ENCODE measurements around the gene PYM1. TPM values are rescaled to one million over a fixed set of nuclear protein-coding genes. Genes with fewer than 3 reads are reported as not detected.
"Not testable (repeated sequence)": the region's sequence is repeated elsewhere in the genome, so short reads cannot be mapped to it uniquely, and the experiment has no call there.

Gene PYM1
- total RNA-seq, 6 experiments from 2014 or later, result 16.5 to 36.4 (median 20.9) TPM

DNA sequence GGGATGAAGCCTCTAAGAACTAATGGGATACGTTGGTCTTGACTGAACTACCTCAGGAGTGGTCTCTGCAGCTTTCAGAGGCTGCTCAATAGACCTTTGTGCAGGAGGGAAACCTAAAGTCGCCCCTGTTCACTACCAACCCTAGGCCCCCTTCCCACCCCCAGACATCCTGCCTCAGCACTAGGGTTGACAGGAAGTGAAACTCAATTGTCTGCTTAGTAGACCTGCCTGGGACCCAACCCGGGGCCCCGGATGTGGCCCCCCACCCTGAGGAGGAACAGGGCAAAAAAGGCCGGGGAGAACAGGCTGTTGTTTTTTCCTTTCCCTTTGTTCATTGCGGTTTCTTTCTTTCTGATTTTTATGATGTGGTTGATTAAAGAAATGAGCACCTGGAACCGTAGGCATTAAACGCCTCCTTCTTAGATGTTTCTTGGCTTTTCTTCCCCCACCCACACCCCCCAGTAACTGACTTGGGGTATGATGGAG, 1.7 kb upstream of the PYM1 start:
- WGBS (ENCODE audit: insufficient coverage, low coverage, low lambda C conversion rate, missing lambda C conversion rate), result 29% methylated on average over 7 of the region's 8 CpGs
- DNase-seq (peak in 2 of 3 donors; percentile 37 to 57), ATAC-seq (no peak)
- H3K36me3 ChIP-seq, result no peaks in the 10 kb centered on the region
- intact Hi-C loops (cut with DNase I), result no loop called here
- H3K27me3 ChIP-seq, result no peaks in the 10 kb centered on the region
- H3K4me1 ChIP-seq, result peaks cover 0 to 16% (median 3%) of the 10 kb centered on the region in 4 donors
- H3K9me3 ChIP-seq, result no peaks in the 10 kb centered on the region
- H3K4me3 ChIP-seq, result no peak overlapping the region
- no peak for TF ChIP-seq POLR2A (IDR thresholded peaks at IDR 0.05)
- TF ChIP-seq, protein P1, sequence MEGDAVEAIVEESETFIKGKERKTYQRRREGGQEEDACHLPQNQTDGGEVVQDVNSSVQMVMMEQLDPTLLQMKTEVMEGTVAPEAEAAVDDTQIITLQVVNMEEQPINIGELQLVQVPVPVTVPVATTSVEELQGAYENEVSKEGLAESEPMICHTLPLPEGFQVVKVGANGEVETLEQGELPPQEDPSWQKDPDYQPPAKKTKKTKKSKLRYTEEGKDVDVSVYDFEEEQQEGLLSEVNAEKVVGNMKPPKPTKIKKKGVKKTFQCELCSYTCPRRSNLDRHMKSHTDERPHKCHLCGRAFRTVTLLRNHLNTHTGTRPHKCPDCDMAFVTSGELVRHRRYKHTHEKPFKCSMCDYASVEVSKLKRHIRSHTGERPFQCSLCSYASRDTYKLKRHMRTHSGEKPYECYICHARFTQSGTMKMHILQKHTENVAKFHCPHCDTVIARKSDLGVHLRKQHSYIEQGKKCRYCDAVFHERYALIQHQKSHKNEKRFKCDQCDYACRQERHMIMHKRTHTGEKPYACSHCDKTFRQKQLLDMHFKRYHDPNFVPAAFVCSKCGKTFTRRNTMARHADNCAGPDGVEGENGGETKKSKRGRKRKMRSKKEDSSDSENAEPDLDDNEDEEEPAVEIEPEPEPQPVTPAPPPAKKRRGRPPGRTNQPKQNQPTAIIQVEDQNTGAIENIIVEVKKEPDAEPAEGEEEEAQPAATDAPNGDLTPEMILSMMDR (IDR thresholded peaks at IDR 0.05), result no peak
- H3K27ac ChIP-seq, result no peak overlapping the region

DNA sequence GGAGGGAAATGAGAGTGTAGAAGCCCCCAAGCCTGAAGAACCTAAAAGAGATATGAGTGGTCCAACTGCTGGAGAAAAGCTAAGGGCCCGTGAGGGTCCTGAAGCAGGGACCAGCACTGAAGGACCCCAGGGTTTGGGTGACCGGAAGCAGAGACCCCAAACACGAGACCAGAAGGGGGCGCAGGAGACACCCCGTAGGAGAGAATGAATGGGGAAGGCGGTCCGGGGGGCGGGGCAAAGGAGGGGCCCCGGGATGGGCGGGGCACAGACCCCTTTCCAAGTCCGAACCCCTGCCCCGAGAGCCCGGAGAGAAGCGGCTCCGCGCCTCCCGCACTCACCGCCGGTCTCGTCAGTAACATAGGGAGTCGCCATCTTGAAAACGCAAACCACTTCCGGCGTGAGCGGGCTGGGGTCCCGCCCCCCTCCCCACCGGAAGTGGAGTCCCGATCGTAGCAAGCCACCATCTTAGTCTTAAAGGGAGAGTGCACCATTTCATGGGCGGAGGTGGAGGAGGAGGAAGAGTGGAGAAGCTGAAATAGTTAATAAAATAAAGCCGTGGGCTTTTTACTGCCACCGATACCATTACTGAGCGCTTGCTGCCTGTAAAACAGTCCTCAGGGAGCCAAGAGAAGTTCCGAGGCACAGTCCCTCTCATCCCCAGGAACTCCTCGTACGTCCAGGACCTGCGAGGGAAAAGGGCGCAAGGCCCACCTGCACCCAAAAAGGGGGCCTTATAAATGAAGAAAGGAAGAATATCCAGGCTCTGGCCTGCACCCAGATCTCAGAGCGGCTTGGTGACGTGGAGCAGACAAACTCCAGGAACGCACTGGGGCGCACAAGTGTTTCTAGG, 731 bp downstream of the PYM1 start:
- no peaks in the 10 kb centered on the region for H3K27me3 ChIP-seq
- DNase-seq (peak; percentile 86 to 90 (median 89)), ATAC-seq (peak; percentile 75 to 83 (median 80))
- peaks cover 0 to 5% (median 0%) of the 10 kb centered on the region in 4 donors for H3K36me3 ChIP-seq
- peak overlapping the region; percentile 87 to 97 (median 96) for H3K4me3 ChIP-seq
- no peaks in the 10 kb centered on the region for H3K9me3 ChIP-seq
- peak overlapping the region; percentile 91 to 95 (median 93) for H3K27ac ChIP-seq
- TF ChIP-seq POLR2A (IDR thresholded peaks at IDR 0.05), result peak; percentile 30
- TF ChIP-seq, protein P1 (IDR thresholded peaks at IDR 0.05), result peak; percentile 56 to 79 (median 66)
- peaks cover 0 to 16% (median 3%) of the 10 kb centered on the region in 4 donors for H3K4me1 ChIP-seq
- under 1% methylated on average over 36 of the region's 42 CpGs for WGBS (ENCODE audit: insufficient coverage, low coverage, low lambda C conversion rate, missing lambda C conversion rate)
- intact Hi-C loops (cut with DNase I), result no loop called here

DNA sequence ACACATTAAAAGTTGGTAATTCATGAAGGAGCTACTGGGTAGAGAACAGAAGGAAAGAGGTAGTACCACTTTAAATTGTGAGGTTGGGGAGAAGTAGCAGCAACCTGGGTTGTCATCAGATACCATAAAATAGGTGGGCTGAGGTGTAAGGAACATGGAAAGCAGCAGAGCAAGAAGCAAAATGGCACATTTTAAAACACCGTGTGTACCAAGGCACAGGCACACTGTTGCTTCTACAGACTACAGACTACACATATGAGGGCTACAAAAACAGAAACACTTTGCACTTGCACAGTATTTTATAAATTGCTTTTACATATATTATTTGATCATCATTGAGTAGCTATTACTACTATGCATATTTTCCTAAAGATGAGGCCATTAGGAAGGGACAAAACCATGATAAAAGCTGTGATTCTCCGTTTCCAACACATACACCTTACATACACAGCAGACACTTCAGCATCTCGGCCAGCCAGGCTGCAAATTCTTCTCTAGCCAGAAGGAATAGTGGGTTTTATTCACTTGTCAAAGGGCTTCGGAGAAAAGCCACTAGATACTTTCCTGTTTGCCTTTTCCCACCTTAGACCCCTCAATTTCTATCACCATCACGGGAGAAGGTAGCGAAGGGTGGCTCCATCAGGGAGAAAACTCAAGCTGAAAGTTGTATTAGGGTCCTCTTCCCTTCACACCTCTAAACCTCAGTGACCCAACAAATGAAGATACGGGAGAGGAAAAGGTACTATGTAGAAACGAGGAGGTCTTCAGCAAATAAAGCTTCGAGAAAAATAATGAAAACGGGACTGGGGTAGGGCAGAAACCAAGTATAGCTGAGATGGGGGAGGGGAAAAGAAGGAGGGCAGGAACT, 1.6 kb downstream of the PYM1 start:
- WGBS (ENCODE audit: insufficient coverage, low coverage, low lambda C conversion rate, missing lambda C conversion rate), result 16% methylated on average over 10 of the region's 10 CpGs
- Histone ChIP-seq H3K9me3 (no peaks in the 10 kb centered on the region), H3K4me1 (peaks cover 0 to 13% (median 3%) of the 10 kb centered on the region in 4 donors), H3K27me3 (no peaks in the 10 kb centered on the region), H3K36me3 (peaks cover 0 to 7% (median 0%) of the 10 kb centered on the region in 4 donors), H3K4me3 (peak overlapping the region; percentile 87 to 97 (median 96)), H3K27ac (peak overlapping the region; percentile 91 to 95 (median 93))
- intact Hi-C loops (cut with DNase I), result no loop called here
- ATAC-seq (no peak), DNase-seq (no peak)
- TF ChIP-seq, protein P1 (IDR thresholded peaks at IDR 0.05), result no peak
- TF ChIP-seq POLR2A (IDR thresholded peaks at IDR 0.05), result no peak

DNA sequence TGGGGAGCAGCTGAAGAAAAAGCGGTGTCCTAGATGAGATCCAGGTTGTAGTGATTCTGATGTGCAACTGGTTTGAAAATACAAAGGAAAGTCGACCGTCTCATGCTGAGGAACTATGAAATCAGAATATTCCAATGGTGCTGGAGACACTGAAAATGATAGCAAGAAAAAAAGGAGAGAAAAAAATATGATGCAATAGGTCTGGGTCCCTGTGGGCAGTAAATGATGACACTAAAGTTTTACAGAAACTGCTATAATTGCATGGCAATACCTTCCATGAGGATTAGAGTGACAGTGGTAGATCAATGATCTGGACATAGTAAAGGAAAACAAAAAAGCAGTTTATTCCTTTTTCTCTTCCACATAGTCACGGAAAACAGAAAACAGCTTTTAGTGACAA, 2.3 kb downstream of the PYM1 start:
- WGBS (ENCODE audit: insufficient coverage, low coverage, low lambda C conversion rate, missing lambda C conversion rate), result 82% methylated on average over 4 of the region's 4 CpGs
- DNase-seq, result no peak
- peaks cover 0 to 7% (median 0%) of the 10 kb centered on the region in 4 donors for H3K36me3 ChIP-seq
- H3K27me3 ChIP-seq, result no peaks in the 10 kb centered on the region
- intact Hi-C loops (cut with DNase I), result no loop called here
- H3K27ac ChIP-seq, result no peak overlapping the region
- H3K9me3 ChIP-seq, result no peaks in the 10 kb centered on the region
- H3K4me3 ChIP-seq, result no peak overlapping the region
- peaks cover 0 to 13% (median 3%) of the 10 kb centered on the region in 4 donors for H3K4me1 ChIP-seq
- TF ChIP-seq, protein P1 (IDR thresholded peaks at IDR 0.05), result no peak
- TF ChIP-seq POLR2A (IDR thresholded peaks at IDR 0.05), result no peak
- ATAC-seq, result no peak

DNA sequence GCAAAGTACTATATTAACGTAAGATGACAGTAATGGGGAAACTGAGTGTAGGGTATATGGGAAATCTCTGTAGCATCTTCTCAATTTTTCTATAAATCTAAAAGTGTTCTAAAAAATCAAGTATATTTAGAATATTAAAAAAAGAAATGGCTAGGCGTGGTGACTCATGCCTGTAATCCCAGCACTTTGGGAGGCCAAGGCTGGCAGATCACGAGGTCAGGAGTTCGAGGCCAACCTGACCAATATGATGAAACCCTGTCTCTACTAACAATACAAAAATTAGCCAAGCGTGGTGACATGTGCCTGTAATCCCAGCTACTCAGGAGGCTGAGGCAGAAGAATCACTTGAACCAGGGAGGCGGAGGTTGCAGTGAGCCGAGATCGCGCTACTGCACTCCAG, 4.0 kb downstream of the PYM1 start:
- intact Hi-C loops (cut with DNase I); H3K36me3 ChIP-seq; H3K9me3 ChIP-seq; H3K4me3 ChIP-seq; H3K27me3 ChIP-seq; H3K27ac ChIP-seq; ATAC-seq; DNase-seq: not testable (repeated sequence)
- peaks cover 0 to 19% (median 3%) of the 10 kb centered on the region in 4 donors for H3K4me1 ChIP-seq
- 79% methylated on average over 9 of the region's 9 CpGs for WGBS (ENCODE audit: insufficient coverage, low coverage, low lambda C conversion rate, missing lambda C conversion rate)
